Upper lobe of left lung (tissue), 4 donors: ENCODE data around the gene NUP107.

Experiments used
- POLR2A ChIP-seq, 4 donors: fragments of 450-650 bp; IDR thresholded peaks; one replicate each; pipeline ENCODE4 v1.5.1; 2016 to 2017; ENCODE audit warnings: antibody characterized with exemption in 4 of 4, mild to moderate bottlenecking in 2 of 4
- POLR2AphosphoS5 ChIP-seq, 2 donors: sonication (generic); formaldehyde crosslinking; IDR thresholded peaks; one replicate each; pipeline ENCODE4 v1.5.1; 2017; ENCODE audit warnings: antibody characterized with exemption in 2 of 2
- TF ChIP-seq, protein P1 (sequence below), 6 experiments: fragments of 450-650 bp in 4 of 6; fragments of 200-600 bp in 2 of 6; sonication (generic) in 2 of 6; IDR thresholded peaks; one replicate each; pipeline ENCODE4 v1.5.1; 2016 to 2019; ENCODE audit warnings: antibody characterized with exemption in 6 of 6

DNA sequence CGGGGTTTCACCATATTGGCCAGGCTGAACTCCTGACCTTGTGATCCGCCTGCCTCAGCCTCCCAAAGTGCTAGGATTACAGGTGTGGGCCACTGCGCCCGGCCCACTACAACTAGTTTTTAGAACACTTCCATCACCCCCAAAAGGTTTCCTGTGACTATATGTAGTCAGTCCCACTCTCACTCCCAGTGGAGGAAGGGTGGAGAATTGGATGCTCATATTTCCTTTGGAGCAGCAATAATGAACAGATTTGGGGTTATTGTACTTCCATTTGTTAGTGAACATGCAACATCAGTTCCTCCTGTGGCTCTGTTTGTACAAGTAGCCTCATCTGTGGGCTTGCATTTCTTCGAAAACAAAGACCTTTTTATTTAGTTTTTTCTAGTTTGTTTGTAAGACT lies 40.3 kb upstream of the NUP107 start:
- TF ChIP-seq, protein P1, sequence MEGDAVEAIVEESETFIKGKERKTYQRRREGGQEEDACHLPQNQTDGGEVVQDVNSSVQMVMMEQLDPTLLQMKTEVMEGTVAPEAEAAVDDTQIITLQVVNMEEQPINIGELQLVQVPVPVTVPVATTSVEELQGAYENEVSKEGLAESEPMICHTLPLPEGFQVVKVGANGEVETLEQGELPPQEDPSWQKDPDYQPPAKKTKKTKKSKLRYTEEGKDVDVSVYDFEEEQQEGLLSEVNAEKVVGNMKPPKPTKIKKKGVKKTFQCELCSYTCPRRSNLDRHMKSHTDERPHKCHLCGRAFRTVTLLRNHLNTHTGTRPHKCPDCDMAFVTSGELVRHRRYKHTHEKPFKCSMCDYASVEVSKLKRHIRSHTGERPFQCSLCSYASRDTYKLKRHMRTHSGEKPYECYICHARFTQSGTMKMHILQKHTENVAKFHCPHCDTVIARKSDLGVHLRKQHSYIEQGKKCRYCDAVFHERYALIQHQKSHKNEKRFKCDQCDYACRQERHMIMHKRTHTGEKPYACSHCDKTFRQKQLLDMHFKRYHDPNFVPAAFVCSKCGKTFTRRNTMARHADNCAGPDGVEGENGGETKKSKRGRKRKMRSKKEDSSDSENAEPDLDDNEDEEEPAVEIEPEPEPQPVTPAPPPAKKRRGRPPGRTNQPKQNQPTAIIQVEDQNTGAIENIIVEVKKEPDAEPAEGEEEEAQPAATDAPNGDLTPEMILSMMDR (IDR thresholded peaks at IDR 0.05), result no peak
- TF ChIP-seq POLR2AphosphoS5 (IDR thresholded peaks at IDR 0.05), result no peak
- no peak for TF ChIP-seq POLR2A (IDR thresholded peaks at IDR 0.05)
